ENCODE data around the gene AUH. TPM values are rescaled to one million over a fixed set of nuclear protein-coding genes. Genes with fewer than 3 reads are reported as not detected.

The AUH gene
- total and polyA plus RNA-seq, 12 donors: 16.3 to 56.3 (median 44.2) TPM

- H3K27ac ChIP-seq: no peak overlapping the region
- WGBS, 2 donors: 91 to 95% methylated on average over 4 of the region's 4 CpGs
- no peak for TF ChIP-seq CTCF (IDR thresholded peaks at IDR 0.05)
- H3K36me3 ChIP-seq: peaks cover 0 to 37% (median 0%) of the 10 kb centered on the region in 9 donors
- ATAC-seq: no peak
- H3K27me3 ChIP-seq: no peaks in the 10 kb centered on the region
- H3K4me3 ChIP-seq: no peak overlapping the region
- no peaks in the 10 kb centered on the region for H3K9me3 ChIP-seq
- no peak for DNase-seq
- intact Hi-C loops (cut with DNase I): no loop called here
- peaks cover 0 to 4% (median 0%) of the 10 kb centered on the region in 9 donors for H3K4me1 ChIP-seq
These were observed 41.4 kb downstream of the AUH start for GRCh38 chr9:91320299-91320698.

DNA sequence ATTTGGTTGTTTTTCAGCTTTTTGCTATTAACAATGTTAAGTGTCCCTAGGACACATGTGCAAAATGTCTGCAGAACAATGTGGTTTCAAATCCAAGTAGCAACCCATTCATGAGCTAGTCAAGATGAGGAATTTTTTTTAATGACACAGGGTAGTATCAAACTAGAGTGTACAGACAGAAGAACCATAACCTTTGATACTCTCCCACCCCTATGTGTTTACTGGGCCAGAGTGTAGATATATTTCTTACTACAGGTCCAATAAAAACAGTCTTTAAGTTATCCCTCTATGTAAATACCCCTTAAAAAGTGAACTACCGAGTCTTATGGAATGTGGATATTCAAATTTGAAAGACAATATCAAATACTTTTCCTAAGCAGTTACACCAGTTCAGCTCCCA is 45.6 kb downstream of the AUH start:
- no peaks in the 10 kb centered on the region for H3K9me3 ChIP-seq
- intact Hi-C loops (cut with DNase I): loop anchor here in 1 of 10 donors (10.0 kb wide), 1 partner anchor 59 kb away; no protein-coding TSS in a partner anchor
- DNase-seq (no peak), ATAC-seq (no peak)
- no peak overlapping the region for H3K4me3 ChIP-seq
- WGBS, 2 donors: 49 to 100% methylated on average over 1 of the region's 1 CpG
- H3K27ac ChIP-seq: no peak overlapping the region
- peaks cover 0 to 4% (median 0%) of the 10 kb centered on the region in 9 donors for H3K4me1 ChIP-seq
- H3K36me3 ChIP-seq: peaks cover 0 to 8% (median 0%) of the 10 kb centered on the region in 9 donors
- no peaks in the 10 kb centered on the region for H3K27me3 ChIP-seq
- no peak for TF ChIP-seq CTCF (IDR thresholded peaks at IDR 0.05)

GRCh38 chr9:91315191-91315590 is 46.5 kb downstream of the AUH start:
- Histone ChIP-seq H3K36me3 (peaks cover 0 to 11% (median 0%) of the 10 kb centered on the region in 9 donors), H3K9me3 (no peaks in the 10 kb centered on the region), H3K27ac (no peak overlapping the region), H3K27me3 (no peaks in the 10 kb centered on the region), H3K4me1 (peaks cover 0 to 4% (median 0%) of the 10 kb centered on the region in 9 donors), H3K4me3 (no peak overlapping the region)
- ATAC-seq: no peak
- no peak for TF ChIP-seq CTCF (IDR thresholded peaks at IDR 0.05)
- DNase-seq: no peak
- intact Hi-C loops (cut with DNase I): loop anchor here in 1 of 10 donors (10.0 kb wide), 1 partner anchor 60 kb away; no protein-coding TSS in a partner anchor
- WGBS, 2 donors: 95 to 97% methylated on average over 5 of the region's 5 CpGs

DNA sequence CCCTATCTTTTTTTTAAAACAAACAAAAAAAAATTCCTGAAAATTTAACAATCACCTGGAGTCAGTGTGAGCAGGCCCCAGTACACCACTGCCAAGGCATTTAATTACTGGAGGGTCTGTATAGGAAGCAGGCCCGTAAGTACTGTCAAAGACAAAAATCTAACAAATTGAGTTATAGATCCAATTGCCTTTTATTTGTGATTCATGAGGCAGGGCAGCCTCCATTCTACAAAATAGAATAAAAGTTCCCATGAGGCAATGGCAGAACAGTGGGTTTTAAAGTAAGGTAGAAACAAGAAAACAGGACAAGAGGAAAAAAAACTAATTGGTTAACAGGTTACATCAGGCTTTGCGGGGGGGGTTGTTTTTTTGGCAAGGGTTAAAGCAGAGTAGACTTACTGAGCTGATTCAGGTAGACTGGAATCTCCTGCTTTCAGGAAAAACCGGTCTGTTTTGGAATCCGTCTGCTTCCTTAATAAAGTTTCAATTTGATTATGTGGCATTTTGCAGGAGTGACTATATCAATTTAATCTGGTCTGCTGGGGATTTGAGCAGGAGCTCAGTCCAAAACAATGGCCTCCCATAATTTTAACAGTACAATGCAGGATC is 48.9 kb downstream of the AUH start:
- ATAC-seq (no peak), DNase-seq (no peak)
- Histone ChIP-seq H3K27ac (no peak overlapping the region), H3K4me3 (no peak overlapping the region), H3K27me3 (no peaks in the 10 kb centered on the region), H3K36me3 (peaks cover 0 to 14% (median 0%) of the 10 kb centered on the region in 9 donors), H3K9me3 (no peaks in the 10 kb centered on the region), H3K4me1 (no peaks in the 10 kb centered on the region)
- TF ChIP-seq CTCF (IDR thresholded peaks at IDR 0.05): no peak
- WGBS, 2 donors: 81 to 86% methylated on average over 4 of the region's 4 CpGs
- intact Hi-C loops (cut with DNase I): loop anchor here in 1 of 10 donors (10.0 kb wide), 1 partner anchor 62 kb away; no protein-coding TSS in a partner anchor

Data from heart right ventricle (tissue), 16 donors.